ENCODE results near the gene PLCD3. TPM values are rescaled to one million over a fixed set of nuclear protein-coding genes. Genes with fewer than 3 reads are reported as not detected.

PLCD3 gene
- total and polyA plus RNA-seq, 9 of the 15 experiments (the other 6 are each of a cell fraction or from before 2014, with no cell fraction given): 0.20 to 22.6 (median 7.5) TPM

- TF ChIP-seq CHD7 (IDR thresholded peaks at IDR 0.05; ENCODE audit: low read depth, low read length): no peak
- no peak for TF ChIP-seq E2F4 (CRISPR knock-in tag; IDR thresholded peaks at IDR 0.05; ENCODE audit: low read depth)
- TF ChIP-seq L3MBTL2 (IDR thresholded peaks at IDR 0.05): no peak; the same call in 1 of the 2 replicates
- TF ChIP-seq MBD2 (IDR thresholded peaks at IDR 0.05; ENCODE audit: borderline replicate concordance, low read depth): peak; percentile 72
- no peak for TF ChIP-seq YBX1 (IDR thresholded peaks at IDR 0.05)
- no peak; the same call in 1 of the 2 replicates for TF ChIP-seq TSHZ1 (CRISPR knock-in tag; IDR thresholded peaks at IDR 0.05)
- no peak for TF ChIP-seq NRF1 (conservative IDR thresholded peaks at IDR 0.05 in 1 of 2, IDR thresholded peaks at IDR 0.05 in 1 of 2)
- no peak for TF ChIP-seq ZNF316 (IDR thresholded peaks at IDR 0.05)
- no peak for TF ChIP-seq ZNF507 (tag; conservative IDR thresholded peaks at IDR 0.05)
- peak; percentile 84 for TF ChIP-seq BCOR (IDR thresholded peaks at IDR 0.05)
Measured at GRCh38 chr17:45147581-45148182, 15.4 kb upstream of the PLCD3 start (continued).

Measured in K562 (cell line).